ENCODE measurements around the gene BSND.
"Not testable (repeated sequence)": the region's sequence is repeated elsewhere in the genome, so short reads cannot be mapped to it uniquely, and the experiment has no call there.

The BSND gene

DNA sequence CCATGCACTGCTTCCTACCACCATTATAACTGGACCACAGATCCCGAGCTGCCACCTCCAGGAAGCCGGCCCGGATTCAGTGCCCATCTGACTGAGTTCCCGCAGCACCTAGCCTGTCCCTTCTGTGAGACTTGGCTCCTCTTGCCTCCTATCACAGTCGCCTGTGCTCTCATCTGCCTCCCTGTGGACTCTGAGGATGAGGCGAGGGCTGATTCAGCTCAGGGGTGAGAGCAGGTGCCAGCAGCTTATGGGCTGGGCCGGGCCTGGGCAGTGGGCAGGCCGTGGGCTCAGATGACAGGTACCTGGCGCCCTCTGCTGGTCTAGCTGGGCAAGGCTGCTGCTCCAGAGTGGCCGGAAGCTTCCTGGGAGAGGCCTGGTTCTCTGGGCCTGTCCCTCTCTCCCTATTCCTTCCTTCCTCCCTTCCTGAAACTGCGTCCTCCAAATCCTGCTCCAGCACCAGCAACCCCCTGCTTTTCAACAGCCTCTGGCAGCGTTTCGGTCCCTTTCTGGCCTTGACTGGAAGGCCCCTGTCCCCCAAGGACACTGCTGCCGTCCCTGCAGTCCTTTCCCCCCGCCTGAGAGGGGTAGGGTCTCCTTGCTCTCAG, 23.3 kb downstream of the BSND start:
- Histone ChIP-seq H3K27ac (ENCODE audit: low read depth, low read length, poor library complexity, severe bottlenecking) (no peak overlapping the region), H2AFZ (ENCODE audit: low read length) (no peak overlapping the region), H3K79me2 (ENCODE audit: insufficient read depth, low read length) (no peaks in the 10 kb centered on the region)

GRCh38 chr1:55024163-55024562, 25.4 kb downstream of the BSND start:
- not testable (repeated sequence) for H3K9me3 ChIP-seq (ENCODE audit: low read length); H3K27me3 ChIP-seq (ENCODE audit: insufficient read depth, low read length); H4K20me1 ChIP-seq (ENCODE audit: insufficient read depth, low read length); H3K9ac ChIP-seq (ENCODE audit: low read length); H3K79me2 ChIP-seq (ENCODE audit: insufficient read depth, low read length); H3K27ac ChIP-seq (ENCODE audit: low read depth, low read length, poor library complexity, severe bottlenecking); H3K36me3 ChIP-seq (ENCODE audit: insufficient read depth, low read length); H3K4me2 ChIP-seq (ENCODE audit: low read length); H2AFZ ChIP-seq (ENCODE audit: low read length); H3K4me1 ChIP-seq (ENCODE audit: insufficient read depth, low read length, severe bottlenecking); H3F3A ChIP-seq (ENCODE audit: insufficient read depth, low read length); H3K9me2 ChIP-seq (ENCODE audit: low read depth, low read length); H3K4me3 ChIP-seq (ENCODE audit: low read depth, low read length, poor library complexity, severe bottlenecking)

More for the DNA sequence above, 23.3 kb downstream of the BSND start:
- Histone ChIP-seq H3K4me1 (ENCODE audit: insufficient read depth, low read length, severe bottlenecking) (no peaks in the 10 kb centered on the region), H3K4me2 (ENCODE audit: low read length) (no peak overlapping the region), H3K36me3 (ENCODE audit: insufficient read depth, low read length) (no peaks in the 10 kb centered on the region), H4K20me1 (ENCODE audit: insufficient read depth, low read length) (no peaks in the 10 kb centered on the region), H3K4me3 (ENCODE audit: low read depth, low read length, poor library complexity, severe bottlenecking) (no peak overlapping the region), H3K9me2 (ENCODE audit: low read depth, low read length) (no peaks in the 10 kb centered on the region), H3F3A (ENCODE audit: insufficient read depth, low read length) (no peaks in the 10 kb centered on the region), H3K9ac (ENCODE audit: low read length) (no peak overlapping the region), H3K9me3 (ENCODE audit: low read length) (no peaks in the 10 kb centered on the region), H3K27me3 (ENCODE audit: insufficient read depth, low read length) (peaks cover 4% of the 10 kb centered on the region; the same call in 1 of the 2 replicates)
- TF ChIP-seq CTCF (IDR thresholded peaks at IDR 0.05; ENCODE audit: low read length) (peak; percentile 76), EZH2 (IDR thresholded peaks at IDR 0.05; ENCODE audit: borderline replicate concordance, low read length) (no peak)

DNA sequence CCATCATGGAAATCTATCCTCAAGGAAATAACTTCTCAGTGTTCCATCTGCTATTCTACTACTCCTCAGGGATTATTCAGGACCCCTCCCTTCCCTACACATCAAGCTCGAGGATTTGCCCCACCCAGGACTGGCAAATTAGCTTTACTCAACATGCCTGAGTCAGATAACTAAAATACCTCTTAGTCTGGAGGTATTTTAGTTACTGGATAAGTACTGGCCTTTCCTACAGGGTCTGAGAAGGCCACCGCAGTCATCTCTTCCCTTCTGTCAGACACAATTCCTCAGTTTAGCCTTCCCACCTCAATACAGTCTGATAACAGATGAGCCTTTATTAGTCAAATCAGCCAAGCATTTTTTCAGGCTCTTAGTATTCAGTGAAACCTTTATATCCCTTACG, 27.9 kb downstream of the BSND start:
- H3K79me2 ChIP-seq (ENCODE audit: insufficient read depth, low read length); H3K36me3 ChIP-seq (ENCODE audit: insufficient read depth, low read length); H3K4me3 ChIP-seq (ENCODE audit: low read depth, low read length, poor library complexity, severe bottlenecking); H3K9me2 ChIP-seq (ENCODE audit: low read depth, low read length); H3F3A ChIP-seq (ENCODE audit: insufficient read depth, low read length); H3K9ac ChIP-seq (ENCODE audit: low read length); H3K27me3 ChIP-seq (ENCODE audit: insufficient read depth, low read length); H3K9me3 ChIP-seq (ENCODE audit: low read length); H2AFZ ChIP-seq (ENCODE audit: low read length); H3K4me2 ChIP-seq (ENCODE audit: low read length); H4K20me1 ChIP-seq (ENCODE audit: insufficient read depth, low read length); H3K27ac ChIP-seq (ENCODE audit: low read depth, low read length, poor library complexity, severe bottlenecking); H3K4me1 ChIP-seq (ENCODE audit: insufficient read depth, low read length, severe bottlenecking): not testable (repeated sequence)

- H3K9me3 ChIP-seq (ENCODE audit: low read length); H3K36me3 ChIP-seq (ENCODE audit: insufficient read depth, low read length); H3K9me2 ChIP-seq (ENCODE audit: low read depth, low read length); H3K4me2 ChIP-seq (ENCODE audit: low read length); H3F3A ChIP-seq (ENCODE audit: insufficient read depth, low read length); H3K27me3 ChIP-seq (ENCODE audit: insufficient read depth, low read length); H3K4me1 ChIP-seq (ENCODE audit: insufficient read depth, low read length, severe bottlenecking); H3K27ac ChIP-seq (ENCODE audit: low read depth, low read length, poor library complexity, severe bottlenecking); H3K9ac ChIP-seq (ENCODE audit: low read length); H2AFZ ChIP-seq (ENCODE audit: low read length); H3K4me3 ChIP-seq (ENCODE audit: low read depth, low read length, poor library complexity, severe bottlenecking); H3K79me2 ChIP-seq (ENCODE audit: insufficient read depth, low read length); H4K20me1 ChIP-seq (ENCODE audit: insufficient read depth, low read length): not testable (repeated sequence)
Observed at GRCh38 chr1:55031098-55031497, 32.4 kb downstream of the BSND start.

DNA sequence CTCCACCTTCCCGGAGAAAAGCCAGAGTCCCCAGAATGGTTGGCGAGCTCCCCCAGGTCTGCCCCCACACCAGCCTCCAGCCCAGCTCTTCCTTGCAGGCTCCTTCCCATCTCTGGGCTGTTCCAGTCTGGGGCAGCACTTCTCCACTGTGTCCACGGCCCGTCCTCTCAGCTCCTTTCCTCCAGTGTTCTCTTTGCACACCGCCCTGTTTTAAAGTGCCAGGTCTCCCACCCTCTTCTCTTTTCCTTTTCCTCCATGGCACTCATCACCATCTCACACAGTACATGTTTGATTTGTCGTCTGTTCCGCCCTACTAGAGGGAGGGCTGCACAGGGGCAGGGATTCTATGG, 34.5 kb downstream of the BSND start:
- Histone ChIP-seq H2AFZ (ENCODE audit: low read length) (no peak overlapping the region), H3F3A (ENCODE audit: insufficient read depth, low read length) (no peaks in the 10 kb centered on the region), H3K9me3 (ENCODE audit: low read length) (no peaks in the 10 kb centered on the region), H3K79me2 (ENCODE audit: insufficient read depth, low read length) (no peaks in the 10 kb centered on the region), H3K4me2 (ENCODE audit: low read length) (no peak overlapping the region), H3K36me3 (ENCODE audit: insufficient read depth, low read length) (no peaks in the 10 kb centered on the region), H4K20me1 (ENCODE audit: insufficient read depth, low read length) (no peaks in the 10 kb centered on the region), H3K4me3 (ENCODE audit: low read depth, low read length, poor library complexity, severe bottlenecking) (no peak overlapping the region), H3K27ac (ENCODE audit: low read depth, low read length, poor library complexity, severe bottlenecking) (no peak overlapping the region), H3K9me2 (ENCODE audit: low read depth, low read length) (no peaks in the 10 kb centered on the region), H3K27me3 (ENCODE audit: insufficient read depth, low read length) (peaks cover 3% of the 10 kb centered on the region), H3K4me1 (ENCODE audit: insufficient read depth, low read length, severe bottlenecking) (no peaks in the 10 kb centered on the region), H3K9ac (ENCODE audit: low read length) (no peak overlapping the region)
- no peak for TF ChIP-seq EZH2 (IDR thresholded peaks at IDR 0.05; ENCODE audit: borderline replicate concordance, low read length)
- no peak for TF ChIP-seq CTCF (IDR thresholded peaks at IDR 0.05; ENCODE audit: low read length)
